ENCODE data around the gene KAT6B.

Gene KAT6B

GRCh38 chr10:74906611-74907198 lies 80.3 kb downstream of the KAT6B start:
- no peak for TF ChIP-seq CTCF (IDR thresholded peaks at IDR 0.05; ENCODE audit: low read depth, low read length, missing control alignments)
- DNase-seq (ENCODE audit: low read depth): no peak
- H3K4me3 ChIP-seq (ENCODE audit: low read depth, low read length): no peak overlapping the region

GRCh38 chr10:74909670-74910069 lies 83.3 kb downstream of the KAT6B start:
- no peak for TF ChIP-seq CTCF (IDR thresholded peaks at IDR 0.05; ENCODE audit: low read depth, low read length, missing control alignments)
- DNase-seq (ENCODE audit: low read depth): no peak
- no peak overlapping the region for H3K4me3 ChIP-seq (ENCODE audit: low read depth, low read length)

GRCh38 chr10:74910241-74910975 lies 84.0 kb downstream of the KAT6B start:
- DNase-seq (ENCODE audit: low read depth): no peak
- no peak overlapping the region for H3K4me3 ChIP-seq (ENCODE audit: low read depth, low read length)
- TF ChIP-seq CTCF (IDR thresholded peaks at IDR 0.05; ENCODE audit: low read depth, low read length, missing control alignments): no peak

DNA sequence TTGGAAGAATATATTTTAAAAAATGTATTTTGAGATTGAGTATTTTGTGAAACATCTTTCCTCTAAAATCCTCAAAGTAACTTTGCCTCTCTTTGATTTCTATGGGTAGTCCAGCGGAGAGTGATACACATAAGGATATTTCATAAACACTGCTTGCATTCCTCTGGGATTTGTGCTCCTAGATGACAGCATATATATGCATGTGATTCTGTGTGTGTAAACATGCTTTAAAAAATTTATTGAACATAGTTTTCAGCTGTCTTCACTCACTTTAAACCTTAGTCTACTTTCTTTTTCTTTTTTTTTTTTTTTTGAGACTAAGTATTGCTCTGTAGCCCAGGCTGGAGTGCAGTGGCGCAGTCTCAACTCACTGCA lies 84.6 kb downstream of the KAT6B start:
- no peak for TF ChIP-seq CTCF (IDR thresholded peaks at IDR 0.05; ENCODE audit: low read depth, low read length, missing control alignments)
- H3K4me3 ChIP-seq (ENCODE audit: low read depth, low read length): no peak overlapping the region
- DNase-seq (ENCODE audit: low read depth): no peak

GRCh38 chr10:74912182-74912581 lies 85.8 kb downstream of the KAT6B start:
- no peak for TF ChIP-seq CTCF (IDR thresholded peaks at IDR 0.05; ENCODE audit: low read depth, low read length, missing control alignments)
- DNase-seq (ENCODE audit: low read depth): no peak
- no peak overlapping the region for H3K4me3 ChIP-seq (ENCODE audit: low read depth, low read length)

DNA sequence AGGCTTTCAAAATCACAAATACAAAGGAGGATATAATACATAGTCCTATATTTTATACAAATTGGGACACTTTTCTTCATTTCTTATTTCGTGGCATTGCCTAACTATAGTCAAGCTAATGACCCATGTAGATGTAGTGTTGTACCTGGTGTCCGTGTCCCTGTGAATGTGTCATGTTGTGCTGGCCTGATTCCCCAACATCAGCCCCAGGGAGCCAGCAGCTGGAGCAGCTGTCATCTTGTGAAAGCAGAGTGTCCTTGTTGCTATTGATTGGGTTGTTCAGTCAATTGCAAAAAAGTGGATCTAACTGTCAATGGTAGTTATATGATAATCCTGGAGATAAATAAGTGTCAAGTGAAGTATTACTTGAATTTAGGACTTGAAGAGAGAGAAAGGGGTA lies 86.3 kb downstream of the KAT6B start:
- H3K4me3 ChIP-seq (ENCODE audit: low read depth, low read length): no peak overlapping the region
- no peak for DNase-seq (ENCODE audit: low read depth)
- no peak for TF ChIP-seq CTCF (IDR thresholded peaks at IDR 0.05; ENCODE audit: low read depth, low read length, missing control alignments)

All from GM12864 (cell line).